ENCODE measurements around the gene CYYR1.

The CYYR1 gene

GRCh38 chr21:26572702-26573381 lies at the start of gene CYYR1:
Gene CYYR1 (minus strand): TSS chr21:26573286. CDS start chr21:26572940, 346 bp downstream.
- no peak for DNase-seq

DNA sequence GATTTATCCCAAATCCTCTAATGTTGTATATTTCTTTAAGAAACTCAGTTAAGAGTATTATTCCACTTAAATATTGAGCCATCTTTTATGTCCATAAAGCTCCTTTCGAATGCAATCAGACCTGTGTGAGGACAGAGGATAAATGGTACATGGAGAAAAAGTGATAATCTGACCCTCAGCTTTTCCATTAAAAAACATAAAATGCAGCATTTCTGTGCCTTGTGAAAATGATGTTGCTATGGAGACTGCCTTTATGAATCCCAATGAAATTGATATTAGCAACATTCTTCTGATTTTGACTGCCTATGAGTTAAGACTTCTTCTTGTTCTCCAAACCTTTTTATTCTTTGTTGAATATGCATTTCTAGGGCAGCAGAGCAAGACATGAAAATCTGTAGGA lies 44.1 kb upstream of the CYYR1 start:
- DNase-seq = no peak

DNA sequence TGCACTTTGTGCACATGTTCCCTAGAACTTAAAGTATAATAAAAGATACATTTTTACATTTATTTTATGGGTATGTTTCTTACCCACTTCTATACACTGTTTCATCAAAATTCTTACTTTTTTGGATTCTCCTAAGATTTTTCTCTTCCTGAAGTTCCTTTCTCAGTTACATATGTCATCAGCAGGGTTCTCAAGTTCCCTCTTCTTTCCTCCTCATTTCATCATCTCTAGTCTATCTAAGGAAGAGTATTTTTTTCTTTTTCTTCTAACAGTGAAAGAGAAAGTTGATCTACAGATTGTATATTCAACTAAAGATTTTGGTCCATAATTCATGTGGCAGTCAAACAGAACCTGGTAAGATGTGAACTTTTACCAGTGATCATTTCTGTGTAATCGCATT lies 41.2 kb upstream of the CYYR1 start:
- DNase-seq = no peak

DNA sequence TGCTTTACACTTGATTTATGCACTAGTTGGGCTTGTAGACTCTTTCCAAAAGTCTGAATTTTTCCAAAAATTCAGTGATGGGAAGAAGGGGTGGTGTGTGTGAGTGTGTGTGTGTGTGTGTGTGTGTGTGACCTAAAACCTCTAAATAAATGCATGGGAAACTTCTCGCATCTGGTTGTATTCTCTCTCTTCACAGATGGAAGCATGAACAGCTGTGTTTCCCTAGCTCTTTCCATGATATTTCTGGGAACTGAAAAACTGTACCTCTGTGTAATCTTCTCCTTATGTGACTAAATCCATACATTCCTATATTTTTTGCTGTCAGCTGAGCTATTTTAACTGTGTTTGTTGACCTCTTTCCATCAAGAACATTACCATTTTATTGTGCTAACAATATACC lies 26.2 kb upstream of the CYYR1 start:
- no peak for DNase-seq

GRCh38 chr21:26597981-26598380 lies 24.9 kb upstream of the CYYR1 start:
- no peak for DNase-seq

GRCh38 chr21:26597031-26597430 lies 23.9 kb upstream of the CYYR1 start:
- no peak for DNase-seq

GRCh38 chr21:26595971-26596370 lies 22.9 kb upstream of the CYYR1 start:
- DNase-seq = no peak

DNA sequence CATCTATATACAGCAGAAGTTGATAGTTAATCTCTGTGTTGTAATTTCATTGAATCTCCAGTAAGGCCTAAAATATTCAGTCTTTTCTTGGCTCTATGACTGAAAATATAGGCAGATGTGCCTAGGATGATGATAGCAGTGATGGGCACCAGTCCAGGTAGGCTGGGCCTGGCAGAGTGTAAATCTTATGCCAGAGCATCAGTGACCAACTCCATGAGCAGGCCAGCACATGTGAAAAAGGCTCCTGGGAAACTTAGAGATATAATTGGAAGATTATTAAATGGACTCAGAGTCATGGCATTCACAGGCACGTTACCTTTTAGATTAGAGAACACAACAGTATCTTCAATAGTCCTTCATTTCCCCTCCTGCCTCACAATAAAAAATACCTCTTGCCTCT lies 20.7 kb upstream of the CYYR1 start:
- DNase-seq = no peak

DNA sequence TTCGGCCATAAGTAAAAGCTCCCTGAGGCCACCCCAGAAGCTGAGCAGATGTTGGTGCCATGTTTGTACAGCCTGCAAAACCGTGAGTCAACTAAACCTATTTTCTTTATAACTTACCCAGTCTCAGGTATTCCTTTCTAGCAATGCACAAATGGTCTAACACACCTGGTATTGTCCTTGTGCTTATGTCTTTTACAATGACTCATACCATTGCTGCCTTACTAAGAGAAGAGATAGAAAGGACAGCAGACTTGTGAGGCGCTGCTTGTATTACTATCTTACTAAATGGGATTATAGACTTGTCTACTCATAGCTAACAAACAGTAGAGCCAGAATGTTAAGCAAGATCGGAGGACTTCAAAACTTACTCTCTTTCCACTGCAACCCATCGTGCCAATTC lies 18.5 kb upstream of the CYYR1 start:
- no peak for DNase-seq

DNA sequence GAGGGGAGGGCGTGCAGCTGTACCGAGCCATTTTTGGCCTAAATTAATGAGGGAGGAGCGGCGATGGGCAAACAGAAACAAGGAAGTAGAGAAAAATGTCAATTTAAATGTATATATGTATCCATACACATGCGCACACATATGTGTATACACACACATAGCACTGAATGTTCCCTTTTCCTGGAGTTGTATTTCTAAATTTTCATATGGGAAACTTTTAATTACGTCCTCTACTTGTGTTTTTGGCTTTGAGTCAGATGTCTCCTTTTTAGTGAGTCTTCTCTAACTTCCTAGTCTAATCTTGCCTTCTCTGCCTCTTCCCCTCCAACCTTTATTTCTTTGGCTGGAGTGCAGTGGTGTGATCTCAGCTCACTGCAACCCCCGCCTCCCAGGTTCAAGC lies 15.4 kb upstream of the CYYR1 start:
- no peak for DNase-seq

DNA sequence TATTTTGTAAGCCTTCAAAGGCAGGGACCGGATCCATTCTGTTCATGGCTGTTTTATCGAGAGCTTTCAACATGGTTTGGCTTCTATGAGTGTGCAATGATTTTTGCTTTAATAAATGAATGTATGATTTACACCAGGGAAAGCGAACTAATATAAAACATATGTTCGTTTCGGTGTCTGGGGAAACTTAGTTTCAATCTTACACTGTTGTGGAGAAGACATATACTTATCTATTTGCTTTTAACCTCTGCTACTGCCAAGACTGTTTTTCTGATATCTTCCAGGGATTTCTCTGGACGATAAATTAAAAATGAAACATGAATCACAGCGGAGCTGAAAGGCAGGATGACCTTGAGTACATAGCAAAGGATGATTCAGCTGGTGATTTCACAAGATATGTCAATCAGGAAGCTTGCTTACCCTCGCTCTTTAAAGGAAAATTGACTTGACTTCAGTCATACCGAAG lies 14.7 kb upstream of the CYYR1 start:
- no peak for DNase-seq

GRCh38 chr21:26583769-26584168 lies 10.7 kb upstream of the CYYR1 start:
- no peak for DNase-seq

- no peak for DNase-seq
Observed at GRCh38 chr21:26581818-26582217, 8.7 kb upstream of the CYYR1 start.

GRCh38 chr21:26572076-26572701 lies 897 bp downstream of the CYYR1 start:
- DNase-seq = no peak

DNA sequence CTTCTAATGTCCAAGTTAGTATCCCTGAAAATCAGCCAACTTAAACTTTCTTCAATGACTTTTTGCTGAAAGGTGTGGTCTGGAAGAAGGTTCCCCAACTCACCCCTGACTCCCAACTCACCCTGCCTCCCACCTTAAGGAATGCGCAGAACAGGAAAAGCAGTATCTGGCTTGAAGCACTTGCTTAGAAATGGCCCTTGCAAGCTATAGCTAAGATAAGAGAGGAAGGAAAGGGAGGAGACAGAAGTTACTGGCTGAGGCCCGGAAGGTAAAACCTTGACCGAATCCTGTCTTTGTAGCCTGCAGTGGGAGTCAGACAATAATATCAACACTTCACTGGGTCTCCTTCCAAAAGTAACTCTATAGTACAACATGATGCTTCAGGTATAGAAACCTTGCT lies 2.9 kb downstream of the CYYR1 start:
- DNase-seq = no peak

GRCh38 chr21:26565546-26565945 lies 7.5 kb downstream of the CYYR1 start:
- DNase-seq = no peak

DNA sequence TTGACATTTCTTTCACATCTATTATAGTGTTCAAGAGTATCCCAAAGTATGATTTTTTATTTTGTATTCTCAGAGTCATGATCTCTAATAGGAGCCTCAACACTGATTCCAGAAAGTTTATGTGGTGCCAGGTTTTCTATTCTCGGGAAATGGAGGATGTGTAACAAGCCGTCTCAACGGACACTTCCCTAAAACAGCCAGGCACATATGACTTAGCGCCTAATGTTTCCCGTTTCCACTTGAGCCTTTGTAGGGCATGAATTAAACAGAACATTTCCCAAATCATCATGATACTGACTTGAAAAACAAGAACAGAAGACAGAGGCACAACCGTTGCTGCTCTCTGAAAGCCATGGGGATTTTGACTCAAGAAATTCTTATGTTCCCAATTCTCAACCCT lies 8.0 kb downstream of the CYYR1 start:
- no peak for DNase-seq

DNA sequence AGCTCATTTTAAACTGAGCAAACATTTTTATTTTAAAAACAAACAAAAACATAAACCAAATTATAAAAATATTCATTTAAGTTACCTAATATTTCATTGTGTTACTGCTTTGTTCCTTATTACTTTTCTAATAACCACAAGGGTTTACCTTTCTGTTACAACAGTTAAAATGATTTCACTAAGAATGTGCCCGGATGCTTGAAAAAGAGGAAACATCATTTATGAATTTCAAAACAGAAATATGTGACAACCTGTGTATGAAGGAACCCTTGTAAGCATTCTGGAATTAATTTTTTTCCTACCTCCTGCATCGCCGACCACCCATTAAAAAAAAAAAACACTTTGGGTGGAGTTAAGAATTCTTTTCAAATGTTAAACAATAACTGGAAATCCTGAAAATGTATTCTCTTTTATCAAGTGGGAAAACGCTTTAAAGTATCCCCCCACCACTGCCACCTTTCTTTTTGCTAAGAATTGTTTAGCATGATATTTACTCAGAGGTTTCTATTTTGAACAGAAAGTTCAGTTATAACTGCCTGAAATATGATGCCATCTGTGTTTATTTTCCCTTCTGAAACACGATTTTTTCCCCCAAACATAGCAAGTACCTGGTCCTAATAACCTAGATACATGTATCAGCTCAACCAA lies 9.1 kb downstream of the CYYR1 start:
- no peak for DNase-seq

DNA sequence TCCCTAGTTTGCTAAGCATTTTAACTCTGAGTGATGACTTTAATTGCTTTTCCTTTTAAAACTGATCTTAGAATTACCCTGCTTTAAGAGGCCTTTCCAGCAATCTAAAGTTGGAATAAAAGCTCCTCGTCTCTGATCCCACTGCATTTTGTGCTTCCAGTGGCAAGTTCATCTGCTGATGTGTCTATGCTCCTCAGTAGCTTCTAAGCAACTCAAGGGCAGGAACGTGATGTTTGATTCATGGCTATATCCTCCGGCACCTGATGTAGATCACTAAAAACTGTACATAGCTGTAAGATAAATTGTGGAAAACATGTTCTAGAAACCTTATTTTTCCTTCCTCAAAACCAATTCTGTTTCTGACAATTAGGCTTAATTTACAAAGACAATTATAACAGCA lies 12.5 kb downstream of the CYYR1 start:
- no peak for DNase-seq

- DNase-seq = no peak
Observed at GRCh38 chr21:26559099-26559498, 14.0 kb downstream of the CYYR1 start.

GRCh38 chr21:26557106-26557505 lies 16.0 kb downstream of the CYYR1 start:
- no peak for DNase-seq

DNA sequence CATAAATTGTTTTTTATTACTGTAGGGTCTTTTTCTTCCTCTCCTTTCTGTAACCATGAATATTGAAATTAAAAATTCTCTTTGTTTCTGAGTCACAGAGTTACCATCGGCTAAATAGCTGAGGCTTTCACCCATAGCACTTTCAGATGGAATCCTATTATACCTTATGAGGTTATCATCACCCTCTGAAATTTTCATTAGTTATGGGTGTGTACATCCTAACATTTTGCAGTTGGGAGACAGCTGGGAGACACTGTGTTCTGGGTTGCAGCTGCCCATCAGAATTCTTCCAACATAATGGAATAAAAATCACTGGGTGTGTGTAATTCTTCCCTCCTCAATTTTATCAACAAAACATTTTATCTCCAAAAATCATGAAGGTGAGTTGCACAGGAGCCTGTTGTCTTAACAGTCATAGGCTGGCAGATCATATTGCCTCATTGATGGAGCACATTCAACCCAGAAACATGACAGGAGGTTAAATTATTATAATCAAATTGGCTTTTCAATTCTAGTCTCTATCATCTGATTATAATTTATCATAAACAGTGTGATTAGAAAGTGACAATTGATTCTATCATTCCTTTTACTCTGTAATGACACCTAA lies 17.4 kb downstream of the CYYR1 start:
- no peak for DNase-seq

GRCh38 chr21:26554365-26554764 lies 18.7 kb downstream of the CYYR1 start:
- DNase-seq = no peak

- no peak for DNase-seq
Observed at GRCh38 chr21:26553898-26554297, 19.2 kb downstream of the CYYR1 start.

All from NCI-H345 (cell line).